Skin epidermis (tissue), 12 donors: ENCODE results near the gene DCLRE1C.
"Not testable (repeated sequence)": the region's sequence is repeated elsewhere in the genome, so short reads cannot be mapped to it uniquely, and the experiment has no call there.

Experiments
- H3K27ac ChIP-seq, 21 experiments: fragments of 200-600 bp; sonication (generic) in 11 of 21; one replicate each; pipeline ENCODE4 v1.5.0; 2020; ENCODE audit warnings: mild to moderate bottlenecking in 3 of 21, inconsistent platforms in 2 of 21, moderate library complexity in 2 of 21
- H3K4me3 ChIP-seq, 7 experiments: fragments of 200-600 bp; sonication (generic) in 2 of 7; one replicate each; pipeline ENCODE4 v1.5.0; 2020; ENCODE audit warnings: inconsistent platforms in 2 of 7, mild to moderate bottlenecking in 2 of 7, moderate library complexity in 1 of 7

DCLRE1C gene

GRCh38 chr10:14949291-14949690 lies 4.6 kb downstream of the DCLRE1C start:
- no peak overlapping the region for H3K27ac ChIP-seq
- no peak overlapping the region for H3K4me3 ChIP-seq

GRCh38 chr10:14947268-14947667 lies 6.6 kb downstream of the DCLRE1C start:
- no peak overlapping the region for H3K4me3 ChIP-seq

GRCh38 chr10:14945108-14945507 lies 8.8 kb downstream of the DCLRE1C start:
- H3K4me3 ChIP-seq: no peak overlapping the region

More at GRCh38 chr10:14947268-14947667, 6.6 kb downstream of the DCLRE1C start:
- no peak overlapping the region for H3K27ac ChIP-seq

GRCh38 chr10:14942950-14943338 lies 11.0 kb downstream of the DCLRE1C start:
- H3K4me3 ChIP-seq: not testable (repeated sequence)
- peak overlapping the region in 1 of 21 experiments; percentile 21 for H3K27ac ChIP-seq

More at GRCh38 chr10:14945108-14945507, 8.8 kb downstream of the DCLRE1C start:
- H3K27ac ChIP-seq: peak overlapping the region in 1 of 21 experiments; percentile 25

GRCh38 chr10:14942147-14942949 lies 11.5 kb downstream of the DCLRE1C start:
- H3K4me3 ChIP-seq: not testable (repeated sequence)
- H3K27ac ChIP-seq: peak overlapping the region in 2 of 21 experiments; percentile 21 to 34

- not testable (repeated sequence) for H3K27ac ChIP-seq, H3K4me3 ChIP-seq
Observed at GRCh38 chr10:14938971-14939370, 14.9 kb downstream of the DCLRE1C start.

GRCh38 chr10:14936584-14936983 lies 17.3 kb downstream of the DCLRE1C start:
- Histone ChIP-seq H3K4me3 (no peak overlapping the region), H3K27ac (no peak overlapping the region)

GRCh38 chr10:14930610-14931009 lies 23.3 kb downstream of the DCLRE1C start:
- H3K27ac ChIP-seq: no peak overlapping the region

GRCh38 chr10:14926722-14927416 lies 27.0 kb downstream of the DCLRE1C start:
- no peak overlapping the region for H3K4me3 ChIP-seq
- H3K27ac ChIP-seq: no peak overlapping the region

More at GRCh38 chr10:14930610-14931009, 23.3 kb downstream of the DCLRE1C start:
- H3K4me3 ChIP-seq: no peak overlapping the region

GRCh38 chr10:14926061-14926470 lies 27.8 kb downstream of the DCLRE1C start:
- Histone ChIP-seq H3K27ac (no peak overlapping the region), H3K4me3 (no peak overlapping the region)

- no peak overlapping the region for H3K27ac ChIP-seq
- H3K4me3 ChIP-seq: no peak overlapping the region
Observed at GRCh38 chr10:14925268-14925667, 28.6 kb downstream of the DCLRE1C start.

GRCh38 chr10:14924013-14924412 lies 29.9 kb downstream of the DCLRE1C start:
- H3K4me3 ChIP-seq: no peak overlapping the region
- H3K27ac ChIP-seq: no peak overlapping the region

- Histone ChIP-seq H3K4me3 (no peak overlapping the region), H3K27ac (no peak overlapping the region)
Observed at GRCh38 chr10:14918964-14919363, 34.9 kb downstream of the DCLRE1C start.

- no peak overlapping the region for H3K27ac ChIP-seq
- no peak overlapping the region for H3K4me3 ChIP-seq
Observed at GRCh38 chr10:14917827-14918226, 36.1 kb downstream of the DCLRE1C start.

- no peak overlapping the region for H3K4me3 ChIP-seq
- no peak overlapping the region for H3K27ac ChIP-seq
Observed at GRCh38 chr10:14916600-14916999, 37.3 kb downstream of the DCLRE1C start.

GRCh38 chr10:14911801-14912200 lies 42.1 kb downstream of the DCLRE1C start:
- no peak overlapping the region for H3K27ac ChIP-seq
- no peak overlapping the region for H3K4me3 ChIP-seq

- Histone ChIP-seq H3K27ac (no peak overlapping the region), H3K4me3 (no peak overlapping the region)
Observed at GRCh38 chr10:14910953-14911352, 42.9 kb downstream of the DCLRE1C start.

- Histone ChIP-seq H3K4me3 (no peak overlapping the region), H3K27ac (no peak overlapping the region)
Observed at GRCh38 chr10:14909101-14909500, 44.8 kb downstream of the DCLRE1C start.

- not testable (repeated sequence) for H3K4me3 ChIP-seq, H3K27ac ChIP-seq
Observed at GRCh38 chr10:14907591-14907990, 46.3 kb downstream of the DCLRE1C start.

- no peak overlapping the region for H3K27ac ChIP-seq
- no peak overlapping the region for H3K4me3 ChIP-seq
Observed at GRCh38 chr10:14906765-14907164, 47.1 kb downstream of the DCLRE1C start.

- H3K4me3 ChIP-seq: no peak overlapping the region
- H3K27ac ChIP-seq: no peak overlapping the region
Observed at GRCh38 chr10:14905890-14906289, 48.0 kb downstream of the DCLRE1C start.
